Panc1 (cell line): ENCODE measurements around the gene PSMB9. TPM values are rescaled to one million over a fixed set of nuclear protein-coding genes. Genes with fewer than 3 reads are reported as not detected.

Source experiments
- ATAC-seq: fragments of 200-7000 bp; cut with Tn5 transposase; 2 replicates; pipeline ENCODE4 v1.9.1; 2020; ENCODE audit warnings: mild to moderate bottlenecking, moderate library complexity
- BruUV-seq: library from RNA; stranded (reverse); fragments of 400-500 nt; replicated peaks from 2 replicates; lab custom pipeline; 2021; lab: Mats Ljungman, UMichigan
- CTCF ChIA-PET: fragments of 300-600 bp; sonication (Branson Sonifier 250); formaldehyde crosslinking; loops from one replicate; lab custom pipeline; 2022; ENCODE audit warnings: antibody characterized with exemption; lab: Charles Lee
- POLR2A ChIA-PET: fragments of 300-600 bp; sonication (Branson Sonifier 250); formaldehyde crosslinking; loops from one replicate; lab custom pipeline; 2022; ENCODE audit warnings: antibody characterized with exemption; lab: Charles Lee
- DNase-seq: peaks from one replicate; pipeline ENCODE4 v3.0.0-alpha.2; 2010; ENCODE audit warnings: low read depth, low spot score
- H3K27ac ChIP-seq: 2 replicates; pipeline ENCODE4 v1.5.1; 2011; ENCODE audit warnings: mild to moderate bottlenecking, low read length, inconsistent platforms
- H3K27me3 ChIP-seq: fragments of 200-500 bp; sonication (Bioruptor generic); 2 replicates; pipeline ENCODE4 v1.6.0; 2014; ENCODE audit warnings: low read length, inconsistent platforms; ENCODE audit not compliant: control insufficient read depth, insufficient read depth
- H3K36me3 ChIP-seq: fragments of 200-500 bp; sonication (Bioruptor generic); 2 replicates; pipeline ENCODE4 v1.5.1; 2014; ENCODE audit warnings: inconsistent platforms, mild to moderate bottlenecking, low read length, moderate library complexity; ENCODE audit not compliant: control insufficient read depth, insufficient read depth
- H3K4me1 ChIP-seq: 2 replicates; pipeline ENCODE4 v1.5.1; 2011; ENCODE audit warnings: inconsistent platforms, mild to moderate bottlenecking, low read length, moderate library complexity; ENCODE audit not compliant: control insufficient read depth, insufficient read depth
- H3K4me3 ChIP-seq, 2 experiments: 2 replicates each; pipeline ENCODE4 v1.5.1; 2011 to 2012; ENCODE audit warnings: low read depth in 2 of 2, low read length in 2 of 2, mild to moderate bottlenecking in 2 of 2, inconsistent platforms in 1 of 2, moderate library complexity in 1 of 2
- H3K9me3 ChIP-seq: fragments of 200-500 bp; sonication (Bioruptor generic); 2 replicates; pipeline ENCODE4 v1.5.1; 2014; ENCODE audit warnings: low read depth, mild to moderate bottlenecking, inconsistent platforms, low read length, moderate library complexity; ENCODE audit not compliant: control insufficient read depth, insufficient read depth
- CTCF ChIP-seq: fragments of 450-650 bp; IDR thresholded peaks from 2 replicates; pipeline ENCODE4 v1.5.1; 2017; ENCODE audit warnings: mild to moderate bottlenecking
- POLR2AphosphoS5 ChIP-seq: IDR thresholded peaks from 2 replicates; pipeline ENCODE4 v1.6.1; 2012; ENCODE audit warnings: mild to moderate bottlenecking, low read depth, low read length, moderate library complexity
- REST ChIP-seq, 2 experiments: IDR thresholded peaks; 2 replicates each; pipeline ENCODE4 v1.6.1; 2011 to 2012; ENCODE audit warnings: low read depth in 2 of 2, control low read depth in 1 of 2, low read length in 1 of 2, mild to moderate bottlenecking in 1 of 2, moderate library complexity in 1 of 2; ENCODE audit not compliant: insufficient read depth in 1 of 2
- SIN3A ChIP-seq: IDR thresholded peaks from 2 replicates; pipeline ENCODE4 v1.6.1; 2012; ENCODE audit warnings: low read depth, mild to moderate bottlenecking, low read length, moderate library complexity, borderline replicate concordance; ENCODE audit not compliant: insufficient read depth
- TCF7L2 ChIP-seq: IDR thresholded peaks from 2 replicates; pipeline ENCODE4 v1.6.1; 2011; ENCODE audit warnings: mild to moderate bottlenecking, low read depth, low read length, inconsistent platforms
- in situ Hi-C: cut with HindIII; loops from 2 replicates; pipeline ENCODE4 v1.10.0; 2016; ENCODE audit warnings: low sequenced_read_pairs, low pct_unique_long_range_greater_than_20kb
- intact Hi-C: fragments of 100-400 bp; cut with micrococcal nuclease; formaldehyde crosslinking; loops from one replicate; pipeline ENCODE4 v1.10.0; 2022; ENCODE audit not compliant: unreplicated experiment
- total RNA-seq: library from RNA; stranded (reverse); gene quantifications from one replicate; pipeline ENCODE4 v1.2.1, GENCODE V29; 2021; ENCODE audit not compliant: unreplicated experiment

The PSMB9 gene
- total RNA-seq, 1 experiment from 2014 or later, result 41.5 TPM

GRCh38 chr6:32829495-32829894 is 24.5 kb upstream of the PSMB9 start:
- in situ Hi-C loops (no loop called here), intact Hi-C loops (no loop called here)
- ChIA-PET POLR2A (no interaction called here), CTCF (no interaction called here)
- H3K36me3 ChIP-seq, result peaks cover 2% of the 10 kb centered on the region; the same call in 1 of the 2 replicates
- ATAC-seq (no peak), DNase-seq (no peak)
- no peak overlapping the region for H3K4me3 ChIP-seq
- H3K27ac ChIP-seq, result no peak overlapping the region
- H3K4me1 ChIP-seq, result no peaks in the 10 kb centered on the region
- no peaks in the 10 kb centered on the region for H3K27me3 ChIP-seq
- TF ChIP-seq REST (IDR thresholded peaks at IDR 0.05; ENCODE audit: insufficient read depth in 1 of 2, low read depth in 2 of 2, low read length in 1 of 2), result no peak
- no peaks in the 10 kb centered on the region for H3K9me3 ChIP-seq
- BruUV-seq, result no TSS peak

- in situ Hi-C loops (no loop called here), intact Hi-C loops (no loop called here)
- no peak overlapping the region for H3K27ac ChIP-seq
- no peak for TF ChIP-seq CTCF
- no peak for TF ChIP-seq TCF7L2
- no peak for TF ChIP-seq REST (IDR thresholded peaks at IDR 0.05; ENCODE audit: insufficient read depth in 1 of 2, low read depth in 2 of 2, low read length in 1 of 2)
- no peak for TF ChIP-seq POLR2AphosphoS5
- TF ChIP-seq SIN3A, result no peak
- BruUV-seq, result no TSS peak
- no peaks in the 10 kb centered on the region for H3K27me3 ChIP-seq
- H3K4me1 ChIP-seq, result no peaks in the 10 kb centered on the region
- no peaks in the 10 kb centered on the region for H3K9me3 ChIP-seq
- H3K4me3 ChIP-seq, result no peak overlapping the region
- ChIA-PET CTCF (no interaction called here), POLR2A (no interaction called here)
- ATAC-seq, result no peak
- DNase-seq, result no peak
- peaks cover 2% of the 10 kb centered on the region; the same call in 1 of the 2 replicates for H3K36me3 ChIP-seq
Observed at GRCh38 chr6:32830017-32830416, 24.0 kb upstream of the PSMB9 start.
